HepG2 (cell line): ENCODE data around the gene DNAH8.

Experiments used
- EP300 ChIP-seq, 3 experiments: sonication (generic) in 1 of 3; formaldehyde crosslinking in 1 of 3; IDR thresholded peaks; 2 replicates each; pipeline versions ENCODE4 v1.5.1 to v1.6.1; 2011 to 2020; ENCODE audit warnings: low read depth in 2 of 3, low read length in 2 of 3, borderline replicate concordance in 1 of 3, improper control_type of control experiment in 1 of 3, mild to moderate bottlenecking in 1 of 3, missing genetic modification reagents in 1 of 3, moderate library complexity in 1 of 3
- FOSL2 ChIP-seq: sonication (generic); formaldehyde crosslinking; IDR thresholded peaks from 2 replicates; pipeline ENCODE4 v1.4.0; 2020; ENCODE audit warnings: missing genetic modification reagents
- FOXA1 ChIP-seq, 2 experiments: fragments of 450-650 bp in 1 of 2; sonication (generic) in 1 of 2; formaldehyde crosslinking in 1 of 2; IDR thresholded peaks; 2 replicates each; pipeline versions ENCODE4 v1.4.0 to v1.6.1; 2016 to 2020; ENCODE audit warnings: missing genetic modification reagents in 1 of 2
- POLR2AphosphoS2 ChIP-seq: IDR thresholded peaks from 2 replicates; pipeline ENCODE4 v1.6.1; 2011; ENCODE audit warnings: low read depth, low read length, improper control_type of control experiment
- SAFB2 ChIP-seq: sonication (generic); formaldehyde crosslinking; IDR thresholded peaks from 2 replicates; pipeline ENCODE4 v1.5.1; 2020; ENCODE audit warnings: missing genetic modification reagents, low read depth, mild to moderate bottlenecking, borderline replicate concordance
- SUZ12 ChIP-seq: fragments of 150-350 bp; IDR thresholded peaks from 2 replicates; pipeline ENCODE4 v1.6.1; 2014; ENCODE audit warnings: low read depth, low read length
- TAF1 ChIP-seq: sonication (generic); formaldehyde crosslinking; IDR thresholded peaks from 2 replicates; pipeline ENCODE4 v1.4.0; 2020; ENCODE audit warnings: missing genetic modification reagents
- ZMAT3 ChIP-seq: sonication (generic); formaldehyde crosslinking; conservative IDR thresholded peaks from 2 replicates; pipeline ENCODE4 v1.7.0; 2021; ENCODE audit warnings: missing genetic modification reagents
- TF ChIP-seq, protein P1 (sequence below): sonication (generic); formaldehyde crosslinking; IDR thresholded peaks from 2 replicates; pipeline ENCODE4 v1.4.0; 2020; ENCODE audit warnings: missing genetic modification reagents
- TF ChIP-seq, protein P2 (sequence below): sonication (generic); formaldehyde crosslinking; IDR thresholded peaks from 2 replicates; pipeline ENCODE4 v1.5.0; 2020; ENCODE audit warnings: mild to moderate bottlenecking, missing genetic modification reagents, moderate library complexity

DNA sequence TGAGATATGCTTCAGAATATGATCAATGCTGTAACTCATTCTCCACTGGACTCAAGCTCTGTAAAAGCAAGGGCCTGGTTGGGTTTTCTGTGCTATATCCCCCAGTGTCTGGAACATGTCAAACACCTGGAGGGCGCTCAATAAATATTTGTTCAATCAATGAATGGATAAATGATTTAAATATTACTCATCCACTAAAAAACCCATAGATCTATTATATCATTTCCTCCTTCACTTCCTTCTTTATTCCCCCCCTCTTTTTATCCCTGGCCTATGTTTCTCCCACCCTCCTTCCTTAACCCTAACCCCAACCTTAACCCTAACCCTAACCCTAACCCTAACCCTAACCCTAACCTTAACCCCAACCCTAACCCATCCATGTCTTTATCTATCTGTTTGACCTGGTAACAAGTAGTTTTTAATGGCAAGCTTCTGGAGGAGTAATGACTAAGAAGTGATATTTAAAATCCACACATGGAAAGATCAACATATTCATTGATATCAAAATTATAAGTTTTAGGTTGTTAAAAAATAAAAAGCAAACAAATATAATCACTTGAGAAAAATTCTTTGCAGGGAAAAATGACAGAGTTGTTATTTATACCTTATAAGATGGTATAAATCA is 229.7 kb downstream of the DNAH8 start:
- TF ChIP-seq ZMAT3 (CRISPR knock-in tag) (no peak), POLR2AphosphoS2 (no peak), SUZ12 (no peak), SAFB2 (CRISPR knock-in tag) (no peak), FOXA1 (IDR thresholded peaks at IDR 0.05) (no peak), FOXA1 (CRISPR knock-in tag; IDR thresholded peaks at IDR 0.05) (no peak), FOSL2 (no peak), EP300 (IDR thresholded peaks at IDR 0.05; ENCODE audit: low read depth in 2 of 2, low read length in 2 of 2) (no peak), EP300 (CRISPR knock-in tag; IDR thresholded peaks at IDR 0.05; ENCODE audit: borderline replicate concordance) (no peak), TAF1 (CRISPR knock-in tag) (no peak)
- TF ChIP-seq, protein P1, sequence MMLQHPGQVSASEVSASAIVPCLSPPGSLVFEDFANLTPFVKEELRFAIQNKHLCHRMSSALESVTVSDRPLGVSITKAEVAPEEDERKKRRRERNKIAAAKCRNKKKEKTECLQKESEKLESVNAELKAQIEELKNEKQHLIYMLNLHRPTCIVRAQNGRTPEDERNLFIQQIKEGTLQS (CRISPR knock-in tag) = no peak
- TF ChIP-seq, protein P2, sequence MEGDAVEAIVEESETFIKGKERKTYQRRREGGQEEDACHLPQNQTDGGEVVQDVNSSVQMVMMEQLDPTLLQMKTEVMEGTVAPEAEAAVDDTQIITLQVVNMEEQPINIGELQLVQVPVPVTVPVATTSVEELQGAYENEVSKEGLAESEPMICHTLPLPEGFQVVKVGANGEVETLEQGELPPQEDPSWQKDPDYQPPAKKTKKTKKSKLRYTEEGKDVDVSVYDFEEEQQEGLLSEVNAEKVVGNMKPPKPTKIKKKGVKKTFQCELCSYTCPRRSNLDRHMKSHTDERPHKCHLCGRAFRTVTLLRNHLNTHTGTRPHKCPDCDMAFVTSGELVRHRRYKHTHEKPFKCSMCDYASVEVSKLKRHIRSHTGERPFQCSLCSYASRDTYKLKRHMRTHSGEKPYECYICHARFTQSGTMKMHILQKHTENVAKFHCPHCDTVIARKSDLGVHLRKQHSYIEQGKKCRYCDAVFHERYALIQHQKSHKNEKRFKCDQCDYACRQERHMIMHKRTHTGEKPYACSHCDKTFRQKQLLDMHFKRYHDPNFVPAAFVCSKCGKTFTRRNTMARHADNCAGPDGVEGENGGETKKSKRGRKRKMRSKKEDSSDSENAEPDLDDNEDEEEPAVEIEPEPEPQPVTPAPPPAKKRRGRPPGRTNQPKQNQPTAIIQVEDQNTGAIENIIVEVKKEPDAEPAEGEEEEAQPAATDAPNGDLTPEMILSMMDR (CRISPR knock-in tag) = no peak
